GM18867 (cell line): Measurements from ENCODE around the gene CMTR1.

ENCODE experiments used
- ATAC-seq: cut with Tn5 transposase; IDR thresholded peaks from one replicate; pipeline ENCODE4 v1.9.1; 2021; ENCODE audit warnings: mild to moderate bottlenecking, moderate library complexity; ENCODE audit not compliant: unreplicated experiment

Gene CMTR1

DNA sequence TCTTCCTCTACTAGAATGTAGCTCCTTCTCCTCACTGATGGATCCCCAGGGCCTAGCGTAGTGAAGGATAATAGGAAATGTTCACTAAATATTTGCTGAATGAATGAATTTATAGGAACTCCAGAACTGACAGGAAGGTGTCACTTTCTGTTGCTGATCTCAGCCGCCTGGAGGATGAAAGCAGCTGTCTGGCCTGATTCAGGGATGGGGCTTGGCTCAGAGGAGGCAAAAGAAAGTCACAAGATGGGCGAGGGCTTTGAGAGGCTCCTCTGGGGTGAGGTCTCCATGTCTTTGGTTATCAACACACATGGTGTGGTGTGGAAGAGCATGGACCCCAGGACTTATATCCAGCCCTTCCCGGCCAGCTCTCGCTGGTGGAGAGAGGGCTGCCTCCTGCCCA lies 78.2 kb downstream of the CMTR1 start:
- no peak for ATAC-seq

GRCh38 chr6:37511910-37512399 lies 78.9 kb downstream of the CMTR1 start:
- no peak for ATAC-seq

DNA sequence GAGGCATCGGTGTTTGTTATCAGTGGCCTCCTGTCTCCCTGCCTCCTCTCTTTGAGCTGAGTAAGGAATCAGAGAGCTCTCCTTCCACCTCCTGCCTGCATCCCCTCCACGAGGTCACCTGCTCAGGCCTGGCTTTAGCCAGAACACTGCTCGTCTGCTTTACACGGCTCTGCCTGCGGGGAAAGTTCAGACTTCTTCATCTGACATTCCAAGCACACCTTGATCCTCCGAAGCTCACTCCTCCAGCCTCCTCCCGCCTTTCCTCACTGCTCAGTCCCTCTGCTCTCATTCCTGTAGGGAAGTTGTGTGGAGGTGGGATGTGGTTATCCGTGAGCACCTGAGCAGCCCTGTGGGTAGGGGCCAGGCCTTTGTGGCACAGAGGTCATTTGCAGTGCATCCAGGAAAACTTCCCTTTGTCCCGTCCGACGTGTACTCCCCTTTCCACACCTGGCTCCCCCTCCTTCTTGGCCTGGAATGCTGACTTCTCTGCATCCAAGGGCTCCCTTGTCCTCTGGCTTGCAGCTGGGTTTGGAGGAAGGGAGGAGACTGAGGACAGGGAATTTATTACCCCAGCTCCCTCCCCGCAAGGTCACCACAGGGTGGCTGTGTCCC lies 79.5 kb downstream of the CMTR1 start:
- ATAC-seq: no peak

DNA sequence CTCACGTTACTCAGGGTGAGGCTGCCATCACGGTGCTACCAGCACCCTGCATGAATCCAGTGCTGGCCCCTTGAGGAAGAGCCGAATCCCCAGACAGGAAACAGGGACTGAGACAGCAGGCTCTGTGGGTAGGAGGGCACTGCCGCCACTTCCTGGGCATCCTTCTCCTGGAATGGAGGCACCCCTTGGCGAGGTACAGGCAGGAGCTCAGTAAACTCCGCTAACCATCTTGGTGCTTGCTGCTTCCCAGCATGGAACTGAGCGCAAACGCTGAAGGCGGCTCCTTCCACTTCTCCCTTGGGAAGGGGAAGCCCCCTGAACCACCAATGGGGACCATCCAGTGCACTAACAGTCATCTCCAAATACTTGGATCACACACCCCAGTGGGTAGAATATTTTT lies 80.1 kb downstream of the CMTR1 start:
- ATAC-seq: no peak

DNA sequence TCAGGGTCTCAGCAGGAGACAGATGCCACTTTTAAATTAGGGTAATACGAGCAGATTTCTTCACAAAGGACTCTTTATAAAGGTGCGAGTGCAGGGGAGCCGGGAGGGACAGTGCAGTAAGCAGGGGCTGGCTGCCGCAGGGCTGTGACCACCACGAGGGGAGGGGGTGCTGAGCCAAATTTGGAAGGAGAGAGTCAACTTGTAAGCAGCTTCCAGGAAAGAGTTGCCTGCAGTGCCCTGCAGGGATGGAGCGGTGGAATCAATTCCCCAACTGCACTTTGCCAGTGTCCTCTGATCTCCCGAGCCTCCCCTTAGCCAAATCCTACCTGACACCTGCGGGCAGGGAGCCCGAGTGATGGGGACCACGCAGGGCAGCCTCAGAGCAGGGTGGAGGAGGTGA lies 80.6 kb downstream of the CMTR1 start:
- ATAC-seq: no peak

DNA sequence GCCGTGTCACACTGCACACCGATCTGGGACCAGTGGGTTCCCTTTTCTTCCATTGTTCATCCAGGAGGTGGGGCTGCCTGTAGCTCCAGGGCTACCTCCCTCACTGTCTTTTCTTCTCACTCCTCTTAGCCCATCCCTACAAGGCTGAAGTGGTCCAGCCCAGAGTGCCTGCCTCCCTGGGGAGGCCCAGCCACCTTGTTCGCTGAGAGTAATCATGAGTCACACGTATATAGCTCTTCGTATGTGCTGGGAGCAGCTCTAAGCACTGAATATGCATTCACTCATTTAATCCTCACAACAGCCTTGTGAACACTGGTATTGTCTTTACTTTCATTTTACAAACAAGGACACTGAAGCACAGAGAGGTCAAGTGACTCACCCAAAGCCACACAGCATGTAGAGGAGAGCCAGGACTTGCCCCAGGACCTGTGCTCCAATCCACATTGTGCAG lies 81.3 kb downstream of the CMTR1 start:
- no peak for ATAC-seq

DNA sequence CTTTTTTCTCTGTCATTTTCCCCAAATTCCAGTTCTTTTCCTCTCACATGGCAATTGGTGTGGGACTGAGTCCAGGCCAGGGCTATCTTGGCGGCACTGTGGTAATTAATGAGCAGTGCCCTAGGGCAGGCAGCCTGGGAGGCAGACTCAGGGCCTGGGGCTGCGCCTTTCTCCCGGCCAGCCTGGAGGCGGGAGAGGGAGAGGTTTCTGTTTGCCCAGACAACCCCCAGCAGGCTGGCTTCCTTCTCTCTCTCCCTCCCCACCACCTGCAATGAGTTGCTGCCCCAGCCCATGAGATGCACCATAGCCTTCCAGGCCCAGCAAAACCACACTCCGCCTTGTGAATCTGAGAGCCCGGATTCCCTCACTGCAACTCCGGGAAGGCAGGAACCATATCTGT lies 81.8 kb downstream of the CMTR1 start:
- no peak for ATAC-seq

DNA sequence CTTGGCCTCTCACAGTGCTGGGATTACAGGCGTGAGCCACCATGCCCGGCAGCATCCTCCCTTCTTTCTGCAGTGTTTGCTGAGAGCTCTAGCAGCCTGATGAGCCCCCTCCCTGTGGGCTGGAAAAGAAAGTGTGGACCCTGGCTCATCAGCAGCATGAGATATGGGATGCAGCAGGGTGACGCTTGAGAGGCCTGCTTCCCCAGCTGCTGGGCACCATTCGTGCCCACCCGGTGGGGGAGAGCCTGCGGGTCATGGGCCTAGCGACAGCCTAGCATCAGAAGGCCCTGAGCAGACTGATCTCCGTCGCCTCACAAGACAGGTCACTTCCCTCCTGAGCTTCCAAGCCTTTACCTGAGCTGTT lies 82.7 kb downstream of the CMTR1 start:
- no peak for ATAC-seq

- peak; percentile 66 for ATAC-seq
Measured at GRCh38 chr6:37516076-37516919, 83.3 kb downstream of the CMTR1 start.

GRCh38 chr6:37516920-37517405 lies 83.9 kb downstream of the CMTR1 start:
- no peak for ATAC-seq

GRCh38 chr6:37517411-37517812 lies 84.4 kb downstream of the CMTR1 start:
- no peak for ATAC-seq

GRCh38 chr6:37518116-37518515 lies 85.1 kb downstream of the CMTR1 start:
- ATAC-seq: no peak

DNA sequence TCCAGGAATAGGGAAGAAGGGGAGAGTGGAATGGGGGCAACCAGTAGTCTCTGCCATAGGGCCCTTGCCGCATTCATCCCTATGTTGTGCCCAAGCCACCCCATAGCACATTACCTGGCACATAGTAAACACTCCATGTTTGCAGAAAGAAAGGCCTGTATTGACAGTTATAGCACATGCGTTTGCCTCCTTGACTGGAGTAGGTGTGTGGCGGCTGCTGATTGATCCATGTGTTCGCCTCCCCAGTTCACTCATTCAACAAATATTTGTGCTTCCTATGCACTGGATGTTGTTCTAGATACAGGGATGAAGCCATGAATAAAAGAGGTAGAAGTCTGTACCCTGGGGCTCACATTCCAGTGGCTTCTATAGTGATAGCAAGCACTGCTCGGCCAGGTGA lies 86.4 kb downstream of the CMTR1 start:
- ATAC-seq: no peak

GRCh38 chr6:37520926-37521325 lies 87.9 kb downstream of the CMTR1 start:
- no peak for ATAC-seq

GRCh38 chr6:37521674-37522073 lies 88.7 kb downstream of the CMTR1 start:
- ATAC-seq: no peak

DNA sequence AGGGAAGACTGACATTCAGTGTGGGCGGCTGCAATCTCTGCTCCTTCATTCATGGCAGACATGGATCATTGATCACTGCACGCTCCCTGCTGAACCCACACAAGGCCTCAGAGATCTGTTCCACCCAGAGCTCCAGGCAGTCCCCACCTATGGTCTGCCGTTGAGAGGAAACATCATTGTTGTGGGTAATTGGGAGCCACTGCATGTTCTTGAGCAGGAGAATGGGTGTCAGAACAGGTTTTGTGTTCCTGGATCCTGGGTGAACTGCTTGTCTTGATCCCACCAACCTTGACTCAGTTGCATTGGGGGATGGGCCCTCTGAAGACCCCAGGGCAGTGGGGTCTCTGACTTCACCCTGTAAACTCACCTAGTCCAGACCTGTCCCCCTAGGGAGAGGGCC lies 89.8 kb downstream of the CMTR1 start:
- no peak for ATAC-seq

DNA sequence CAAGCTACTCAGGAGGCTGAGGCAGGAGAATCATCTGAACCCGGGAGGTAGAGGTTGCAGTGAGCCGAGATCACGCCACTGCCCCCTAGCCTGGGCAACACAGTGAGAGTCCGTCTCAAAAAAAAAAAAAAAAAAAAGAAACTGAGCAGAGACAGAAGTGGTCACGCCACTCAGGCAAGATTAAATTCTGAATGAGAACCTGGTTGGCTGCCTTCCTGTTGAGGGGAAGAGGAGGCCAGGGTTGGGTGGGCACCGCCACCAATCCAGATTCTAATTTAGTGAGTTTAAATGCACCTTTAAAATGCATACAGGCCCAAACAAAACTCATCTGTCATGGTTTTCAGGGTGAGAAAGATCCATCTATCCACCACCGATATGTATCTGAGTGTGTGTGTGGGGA lies 90.4 kb downstream of the CMTR1 start:
- ATAC-seq: no peak

GRCh38 chr6:37524025-37524969 lies 91.3 kb downstream of the CMTR1 start:
- ATAC-seq: no peak

GRCh38 chr6:37524970-37525318 lies 91.9 kb downstream of the CMTR1 start:
- no peak for ATAC-seq

- ATAC-seq: no peak
Measured at GRCh38 chr6:37525460-37526357, 92.7 kb downstream of the CMTR1 start.
